Measurements from ENCODE around the gene RAB8B.
"Not testable (repeated sequence)": the region's sequence is repeated elsewhere in the genome, so short reads cannot be mapped to it uniquely, and the experiment has no call there.

The RAB8B gene

GRCh38 chr15:63236272-63236671 is 46.9 kb downstream of the RAB8B start:
- no peak for TF ChIP-seq MAX (IDR thresholded peaks at IDR 0.05; ENCODE audit: low read depth, low read length)
- TF ChIP-seq MYC (IDR thresholded peaks at IDR 0.05; ENCODE audit: low read depth, low read length), result no peak
- no peak for TF ChIP-seq POLR2A (IDR thresholded peaks at IDR 0.05; ENCODE audit: extremely low read depth, insufficient read length)
- DNase-seq (ENCODE audit: low read depth), result no peak
- H3K4me3 ChIP-seq (ENCODE audit: low read depth, low read length), result no peak overlapping the region

GRCh38 chr15:63237086-63237485 is 47.7 kb downstream of the RAB8B start:
- not testable (repeated sequence) for DNase-seq (ENCODE audit: low read depth)

GRCh38 chr15:63238171-63238570 is 48.8 kb downstream of the RAB8B start:
- no peak for DNase-seq (ENCODE audit: low read depth)
- TF ChIP-seq MYC (IDR thresholded peaks at IDR 0.05; ENCODE audit: low read depth, low read length) (no peak), MAX (IDR thresholded peaks at IDR 0.05; ENCODE audit: low read depth, low read length) (no peak), CTCF (IDR thresholded peaks at IDR 0.05; ENCODE audit: low read depth, low read length) (no peak), POLR2A (IDR thresholded peaks at IDR 0.05; ENCODE audit: extremely low read depth, insufficient read length) (no peak)
- no peak overlapping the region for H3K4me3 ChIP-seq (ENCODE audit: low read depth, low read length)

More at GRCh38 chr15:63237086-63237485, 47.7 kb downstream of the RAB8B start:
- not testable (repeated sequence) for H3K4me3 ChIP-seq (ENCODE audit: low read depth, low read length)

GRCh38 chr15:63238796-63239195 is 49.4 kb downstream of the RAB8B start:
- no peak overlapping the region for H3K4me3 ChIP-seq (ENCODE audit: low read depth, low read length)
- peak; percentile 90 for DNase-seq (ENCODE audit: low read depth)
- TF ChIP-seq MAX (IDR thresholded peaks at IDR 0.05; ENCODE audit: low read depth, low read length) (no peak), CTCF (IDR thresholded peaks at IDR 0.05; ENCODE audit: low read depth, low read length) (no peak), MYC (IDR thresholded peaks at IDR 0.05; ENCODE audit: low read depth, low read length) (no peak), POLR2A (IDR thresholded peaks at IDR 0.05; ENCODE audit: extremely low read depth, insufficient read length) (no peak)

GRCh38 chr15:63240109-63240508 is 50.7 kb downstream of the RAB8B start:
- no peak overlapping the region for H3K4me3 ChIP-seq (ENCODE audit: low read depth, low read length)
- TF ChIP-seq MAX (IDR thresholded peaks at IDR 0.05; ENCODE audit: low read depth, low read length), result no peak
- no peak for TF ChIP-seq POLR2A (IDR thresholded peaks at IDR 0.05; ENCODE audit: extremely low read depth, insufficient read length)
- TF ChIP-seq CTCF (IDR thresholded peaks at IDR 0.05; ENCODE audit: low read depth, low read length), result no peak
- TF ChIP-seq MYC (IDR thresholded peaks at IDR 0.05; ENCODE audit: low read depth, low read length), result no peak
- no peak for DNase-seq (ENCODE audit: low read depth)

GRCh38 chr15:63241316-63241715 is 51.9 kb downstream of the RAB8B start:
- TF ChIP-seq MAX (IDR thresholded peaks at IDR 0.05; ENCODE audit: low read depth, low read length), result no peak
- no peak for TF ChIP-seq POLR2A (IDR thresholded peaks at IDR 0.05; ENCODE audit: extremely low read depth, insufficient read length)
- TF ChIP-seq CTCF (IDR thresholded peaks at IDR 0.05; ENCODE audit: low read depth, low read length), result no peak
- TF ChIP-seq MYC (IDR thresholded peaks at IDR 0.05; ENCODE audit: low read depth, low read length), result no peak
- DNase-seq (ENCODE audit: low read depth), result no peak
- H3K4me3 ChIP-seq (ENCODE audit: low read depth, low read length), result no peak overlapping the region

GRCh38 chr15:63243101-63243500 is 53.7 kb downstream of the RAB8B start:
- H3K4me3 ChIP-seq (ENCODE audit: low read depth, low read length), result no peak overlapping the region
- TF ChIP-seq MYC (IDR thresholded peaks at IDR 0.05; ENCODE audit: low read depth, low read length) (no peak), CTCF (IDR thresholded peaks at IDR 0.05; ENCODE audit: low read depth, low read length) (no peak), MAX (IDR thresholded peaks at IDR 0.05; ENCODE audit: low read depth, low read length) (no peak), POLR2A (IDR thresholded peaks at IDR 0.05; ENCODE audit: extremely low read depth, insufficient read length) (no peak)
- DNase-seq (ENCODE audit: low read depth), result no peak

All from NB4 (cell line).